Endothelial cell of umbilical vein (primary cell): ENCODE data around the gene ZER1. TPM values are rescaled to one million over a fixed set of nuclear protein-coding genes. Genes with fewer than 3 reads are reported as not detected.

Source experiments
- BruUV-seq: library from RNA; stranded (reverse); fragments of 400-500 nt; replicated peaks from 2 replicates; lab custom pipeline; 2021; lab: Mats Ljungman, UMichigan
- CTCF ChIA-PET: fragments of 300-600, 350-600 bp; sonication (Branson Sonifier 250); formaldehyde crosslinking; loops from one replicate; lab custom pipeline; 2021; ENCODE audit warnings: antibody characterized with exemption, inconsistent platforms; lab: Charles Lee
- POLR2A ChIA-PET: fragments of 300-600, 350-600 bp; sonication (Branson Sonifier 250); formaldehyde crosslinking; loops from one replicate; lab custom pipeline; 2021; ENCODE audit warnings: antibody characterized with exemption, inconsistent platforms; lab: Charles Lee
- DNase-seq: peaks from one replicate; pipeline ENCODE4 v3.0.0-alpha.2; 2011; ENCODE audit warnings: low read depth, low spot score
- FAIRE-seq: peaks from 2 replicates; lab custom pipeline; 2011; peaks lifted over from hg19 to GRCh38; lab: Jason Lieb, UNC
- H2AFZ ChIP-seq: 2 replicates; pipeline ENCODE4 v1.6.0; 2012; ENCODE audit warnings: low read depth, low read length, control low read depth, inconsistent platforms
- H3K27ac ChIP-seq: 2 replicates; pipeline ENCODE4 v1.5.1; 2011; ENCODE audit warnings: low read depth, mild to moderate bottlenecking, control low read depth, low read length, moderate library complexity; ENCODE audit not compliant: insufficient read depth
- H3K27me3 ChIP-seq, 2 experiments: 2 replicates each; pipeline versions ENCODE4 v1.6.0 to v1.6.1; 2011; ENCODE audit warnings: low read length in 2 of 2, mixed read lengths in 1 of 2; ENCODE audit not compliant: control insufficient read depth in 2 of 2, insufficient read depth in 2 of 2
- H3K36me3 ChIP-seq, 2 experiments: 2 replicates in 1 of 2; 3 replicates in 1 of 2; pipeline ENCODE4 v1.5.1; 2011; ENCODE audit warnings: low read length in 2 of 2, mild to moderate bottlenecking in 1 of 2, moderate library complexity in 1 of 2; ENCODE audit not compliant: control insufficient read depth in 2 of 2, insufficient read depth in 2 of 2; ENCODE audit errors: extremely low read depth in 1 of 2
- H3K4me1 ChIP-seq: 3 replicates; pipeline ENCODE4 v1.5.1; 2011; ENCODE audit warnings: mild to moderate bottlenecking, low read length; ENCODE audit not compliant: control insufficient read depth, insufficient read depth; ENCODE audit errors: extremely low read depth
- H3K4me2 ChIP-seq: 2 replicates; pipeline ENCODE4 v1.6.1; 2011; ENCODE audit warnings: low read length, control low read depth, mixed read lengths; ENCODE audit not compliant: insufficient read depth
- H3K4me3 ChIP-seq, 3 experiments: fragments of 200-600 bp in 1 of 3; sonication (generic), shearing (Covaris generic) in 1 of 3; replicated peaks in 1 of 3; 2 replicates each; pipeline ENCODE4 v1.5.1; 2011 to 2016; ENCODE audit warnings: control low read depth in 3 of 3, low read length in 3 of 3, mild to moderate bottlenecking in 2 of 3, inconsistent platforms in 1 of 3, low read depth in 1 of 3, moderate library complexity in 1 of 3; ENCODE audit not compliant: insufficient read depth in 1 of 3
- H3K79me2 ChIP-seq: 2 replicates; pipeline ENCODE4 v1.6.0; 2012; ENCODE audit warnings: low read length, inconsistent platforms; ENCODE audit not compliant: control insufficient read depth, insufficient read depth
- H3K9ac ChIP-seq: replicated peaks from 2 replicates; pipeline ENCODE3; 2011; ENCODE audit warnings: low read length, control low read depth; ENCODE audit not compliant: insufficient read depth; ENCODE audit errors: extremely low read depth
- H3K9me1 ChIP-seq: replicated peaks from 3 replicates; pipeline ENCODE4 v1.6.0; 2011; ENCODE audit warnings: mild to moderate bottlenecking, low read length; ENCODE audit not compliant: control insufficient read depth, insufficient read depth; ENCODE audit errors: extremely low read depth
- H3K9me3 ChIP-seq: replicated peaks from 2 replicates; pipeline ENCODE4 v1.5.1; 2012; ENCODE audit warnings: low read length, inconsistent platforms; ENCODE audit not compliant: control insufficient read depth, insufficient read depth
- H4K20me1 ChIP-seq: replicated peaks from 2 replicates; pipeline ENCODE3; 2011; ENCODE audit warnings: mild to moderate bottlenecking, low read length; ENCODE audit not compliant: control insufficient read depth, insufficient read depth; ENCODE audit errors: extremely low read depth
- EZH2 ChIP-seq: IDR thresholded peaks from 2 replicates; pipeline ENCODE4 v1.6.1; 2012; ENCODE audit warnings: borderline replicate concordance, low read depth, mild to moderate bottlenecking, moderate library complexity, low read length, inconsistent platforms; ENCODE audit not compliant: severe bottlenecking
- FOS ChIP-seq: IDR thresholded peaks from 2 replicates; pipeline ENCODE4 v1.6.1; 2011; ENCODE audit warnings: mild to moderate bottlenecking, low read length, moderate library complexity, borderline replicate concordance; ENCODE audit not compliant: insufficient read depth
- GATA2 ChIP-seq: IDR thresholded peaks from 2 replicates; pipeline ENCODE4 v1.7.0; 2011; ENCODE audit warnings: low read depth, mild to moderate bottlenecking, moderate library complexity, mixed read lengths, low read length; ENCODE audit not compliant: insufficient read length, insufficient read depth
- JUN ChIP-seq: IDR thresholded peaks from 2 replicates; pipeline ENCODE4 v1.6.1; 2011; ENCODE audit warnings: borderline replicate concordance, low read depth; ENCODE audit not compliant: insufficient read length, insufficient read depth
- MYC ChIP-seq: IDR thresholded peaks from one replicate; pipeline ENCODE4 v1.6.1; 2011; ENCODE audit warnings: mild to moderate bottlenecking, low read depth, low read length
- POLR2A ChIP-seq: IDR thresholded peaks from 2 replicates; pipeline ENCODE4 v1.6.1; 2012; ENCODE audit warnings: low read depth, mild to moderate bottlenecking, control low read depth, low read length
- POLR2AphosphoS5 ChIP-seq: IDR thresholded peaks from 2 replicates; pipeline ENCODE4 v1.6.1; 2012; ENCODE audit warnings: low read depth, mild to moderate bottlenecking, control low read depth, low read length, moderate library complexity; ENCODE audit not compliant: insufficient read depth
- dilution Hi-C: fragments of 300-500 bp; cut with MboI; formaldehyde crosslinking; loops from one replicate; pipeline ENCODE4 v1.15.0; 2019; ENCODE audit warnings: low sequenced_read_pairs; ENCODE audit not compliant: extremely low pct_ligation_motif_present
- intact Hi-C: fragments of 100-400 bp; cut with micrococcal nuclease; formaldehyde crosslinking; loops from one replicate; pipeline ENCODE4 v1.10.0; 2022
- polyA plus RNA-seq, 4 experiments: library from polyadenylated mRNA; depleted of rRNA in 3 of 4; stranded (reverse) in 3 of 4; unstranded in 1 of 4; fragments of >200 nt; gene quantifications; 2 replicates each; pipeline versions ENCODE4 v1.2.1 to v1.2.3, GENCODE V29; 2011 to 2012; ENCODE audit warnings: missing spikeins in 1 of 4
- total RNA-seq: library from RNA; stranded (reverse); gene quantifications from 2 replicates; pipeline ENCODE4 v1.2.3, GENCODE V29; 2021
- TF ChIP-seq, protein P1 (sequence below), 2 donors: IDR thresholded peaks; 1 replicate in 1 of 2; 2 replicates in 1 of 2; pipeline ENCODE4 v1.5.1; 2011; ENCODE audit warnings: low read length in 2 of 2, mild to moderate bottlenecking in 2 of 2, moderate library complexity in 2 of 2, control low read depth in 1 of 2, inconsistent platforms in 1 of 2, low read depth in 1 of 2; ENCODE audit not compliant: insufficient read depth in 1 of 2; ENCODE audit errors: extremely low read depth in 1 of 2
- TF ChIP-seq, protein P2 (sequence below): IDR thresholded peaks from 2 replicates; pipeline ENCODE4 v1.6.1; 2011; ENCODE audit not compliant: insufficient read depth, insufficient read length

The ZER1 gene
- total and polyA plus RNA-seq, 2 donors (not counting 3 experiments of a cell fraction or from before 2014, with no cell fraction given), result 23.0 to 29.9 TPM

DNA sequence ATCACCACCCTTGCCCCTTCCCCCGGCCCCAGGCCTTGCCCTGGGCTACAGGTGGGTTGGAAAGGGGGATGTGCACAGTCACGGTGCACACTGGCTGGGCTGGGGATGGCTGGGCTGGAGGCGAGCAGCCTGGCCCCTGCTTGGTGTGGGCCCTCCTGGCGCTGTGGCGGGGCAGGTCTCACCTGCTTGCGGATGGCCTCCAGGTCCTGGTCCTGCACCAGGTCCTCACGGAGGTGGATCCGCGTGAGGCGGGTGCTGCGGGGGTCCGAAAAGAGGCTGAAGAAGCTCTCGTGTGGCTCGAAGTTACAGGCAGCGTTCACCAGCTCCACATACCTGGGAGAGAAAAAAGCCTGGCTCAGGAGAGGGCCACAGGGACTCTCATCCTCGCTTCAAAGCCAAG lies 18.1 kb downstream of the ZER1 start:
- dilution Hi-C loops (no loop called here), intact Hi-C loops (no loop called here)
- H3K9me1 ChIP-seq, result no peaks in the 10 kb centered on the region
- H2AFZ ChIP-seq, result no peak overlapping the region
- H3K79me2 ChIP-seq, result no peaks in the 10 kb centered on the region
- no peak overlapping the region for H3K4me3 ChIP-seq
- no peaks in the 10 kb centered on the region for H3K4me1 ChIP-seq
- CTCF ChIA-PET, result interaction anchor here (0.6 to 1.5 kb wide), 5 partner anchors 15 to 65 kb away, joined by 3 to 4 read pairs (median 3); partner anchors contain the start of gene ENDOG
- no peaks in the 10 kb centered on the region for H3K27me3 ChIP-seq
- no peaks in the 10 kb centered on the region for H4K20me1 ChIP-seq
- no peak for DNase-seq
- no TSS peak for BruUV-seq
- peaks cover 0 to 10% of the 10 kb centered on the region in 2 experiments for H3K36me3 ChIP-seq
- no peaks in the 10 kb centered on the region for H3K9me3 ChIP-seq
- no peak overlapping the region for H3K4me2 ChIP-seq
- FAIRE-seq, result no peak
- H3K27ac ChIP-seq, result no peak overlapping the region
- POLR2A ChIA-PET, result no interaction called here
- no peak overlapping the region for H3K9ac ChIP-seq
- TF ChIP-seq FOS (no peak), MYC (no peak), POLR2AphosphoS5 (no peak), JUN (no peak)

DNA sequence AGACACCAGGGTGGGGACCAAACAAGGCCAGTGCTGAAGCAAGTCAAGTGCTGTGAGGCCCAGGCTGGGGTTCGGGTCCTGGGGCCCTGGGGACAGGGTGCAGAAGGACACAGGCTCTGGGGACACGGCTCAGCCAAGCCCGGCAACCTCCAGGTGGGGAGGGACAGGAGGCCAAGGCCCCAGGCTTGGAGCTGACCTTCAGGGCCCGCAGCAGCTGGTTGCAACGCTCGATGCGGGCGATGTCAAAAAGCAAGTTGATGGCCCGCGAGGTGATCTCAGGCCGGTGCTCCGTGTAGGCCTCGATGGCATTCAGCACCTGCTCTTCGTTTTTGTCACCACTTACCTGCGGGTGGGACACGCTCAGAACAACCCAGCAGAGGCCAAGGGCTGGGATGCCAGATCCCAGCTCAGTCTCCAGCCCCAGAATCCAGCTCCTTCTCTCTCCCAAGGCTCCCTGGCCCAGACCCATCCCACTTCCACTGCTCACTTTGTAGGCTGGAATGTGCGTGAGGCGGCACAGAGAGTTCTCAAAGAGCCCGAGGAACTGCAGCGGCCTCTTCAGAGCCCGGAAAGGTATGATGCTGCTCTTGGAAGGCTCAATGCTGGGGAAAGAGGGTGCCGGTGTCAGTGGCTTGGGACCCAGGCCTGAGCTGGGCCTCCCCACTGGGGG lies 20.7 kb downstream of the ZER1 start:
- no peaks in the 10 kb centered on the region for H3K4me1 ChIP-seq
- no peaks in the 10 kb centered on the region for H4K20me1 ChIP-seq
- H3K9ac ChIP-seq, result no peak overlapping the region
- dilution Hi-C loops (no loop called here), intact Hi-C loops (no loop called here)
- H3K36me3 ChIP-seq, result peaks cover 0 to 10% of the 10 kb centered on the region in 2 experiments
- no peak for TF ChIP-seq EZH2
- no peak for TF ChIP-seq MYC
- TF ChIP-seq POLR2A, result no peak
- TF ChIP-seq JUN, result no peak
- TF ChIP-seq POLR2AphosphoS5, result no peak
- TF ChIP-seq GATA2, result no peak
- TF ChIP-seq, protein P1, sequence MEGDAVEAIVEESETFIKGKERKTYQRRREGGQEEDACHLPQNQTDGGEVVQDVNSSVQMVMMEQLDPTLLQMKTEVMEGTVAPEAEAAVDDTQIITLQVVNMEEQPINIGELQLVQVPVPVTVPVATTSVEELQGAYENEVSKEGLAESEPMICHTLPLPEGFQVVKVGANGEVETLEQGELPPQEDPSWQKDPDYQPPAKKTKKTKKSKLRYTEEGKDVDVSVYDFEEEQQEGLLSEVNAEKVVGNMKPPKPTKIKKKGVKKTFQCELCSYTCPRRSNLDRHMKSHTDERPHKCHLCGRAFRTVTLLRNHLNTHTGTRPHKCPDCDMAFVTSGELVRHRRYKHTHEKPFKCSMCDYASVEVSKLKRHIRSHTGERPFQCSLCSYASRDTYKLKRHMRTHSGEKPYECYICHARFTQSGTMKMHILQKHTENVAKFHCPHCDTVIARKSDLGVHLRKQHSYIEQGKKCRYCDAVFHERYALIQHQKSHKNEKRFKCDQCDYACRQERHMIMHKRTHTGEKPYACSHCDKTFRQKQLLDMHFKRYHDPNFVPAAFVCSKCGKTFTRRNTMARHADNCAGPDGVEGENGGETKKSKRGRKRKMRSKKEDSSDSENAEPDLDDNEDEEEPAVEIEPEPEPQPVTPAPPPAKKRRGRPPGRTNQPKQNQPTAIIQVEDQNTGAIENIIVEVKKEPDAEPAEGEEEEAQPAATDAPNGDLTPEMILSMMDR (IDR thresholded peaks at IDR 0.05; ENCODE audit: extremely low read depth in 1 of 2, insufficient read depth in 1 of 2, low read depth in 1 of 2, low read length in 2 of 2), result no peak
- TF ChIP-seq, protein P2, sequence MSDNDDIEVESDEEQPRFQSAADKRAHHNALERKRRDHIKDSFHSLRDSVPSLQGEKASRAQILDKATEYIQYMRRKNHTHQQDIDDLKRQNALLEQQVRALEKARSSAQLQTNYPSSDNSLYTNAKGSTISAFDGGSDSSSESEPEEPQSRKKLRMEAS, result no peak
- TF ChIP-seq FOS, result no peak
- no peaks in the 10 kb centered on the region for H3K79me2 ChIP-seq
- H3K4me3 ChIP-seq, result no peak overlapping the region
- H3K27me3 ChIP-seq, result no peaks in the 10 kb centered on the region
- CTCF ChIA-PET, result interaction anchor here (1.2 to 1.9 kb wide), 2 partner anchors 13 to 18 kb away, joined by 4 to 6 read pairs; no protein-coding TSS in a partner anchor
- POLR2A ChIA-PET, result no interaction called here
- H3K9me1 ChIP-seq, result no peaks in the 10 kb centered on the region
- FAIRE-seq (no peak), DNase-seq (no peak)
- no peaks in the 10 kb centered on the region for H3K9me3 ChIP-seq
- H2AFZ ChIP-seq, result no peak overlapping the region
- no peak overlapping the region for H3K27ac ChIP-seq
- BruUV-seq, result no TSS peak
- no peak overlapping the region for H3K4me2 ChIP-seq
